HG03432 (cell line): ENCODE measurements around the gene PRKCZ.

Experiments
- ATAC-seq: cut with Tn5 transposase; IDR thresholded peaks from one replicate; pipeline ENCODE4 v1.9.1; 2021; ENCODE audit warnings: mild to moderate bottlenecking, moderate library complexity; ENCODE audit not compliant: unreplicated experiment

The PRKCZ gene

GRCh38 chr1:2201062-2201461 is 150.9 kb downstream of the PRKCZ start:
- no peak for ATAC-seq

GRCh38 chr1:2202008-2202575 is 151.9 kb downstream of the PRKCZ start:
- no peak for ATAC-seq

- ATAC-seq: no peak
Measured at GRCh38 chr1:2202843-2203601, 152.8 kb downstream of the PRKCZ start.

- ATAC-seq: no peak
Measured at GRCh38 chr1:2203671-2204414, 153.6 kb downstream of the PRKCZ start.

GRCh38 chr1:2204415-2205190 is 154.4 kb downstream of the PRKCZ start:
- ATAC-seq: peak; percentile 31

GRCh38 chr1:2205191-2205952 is 155.2 kb downstream of the PRKCZ start:
- ATAC-seq: peak; percentile 65

- ATAC-seq: no peak
Measured at GRCh38 chr1:2206813-2207487, 156.7 kb downstream of the PRKCZ start.

GRCh38 chr1:2208309-2209239 is 158.4 kb downstream of the PRKCZ start:
- ATAC-seq: no peak

GRCh38 chr1:2209400-2210083 is 159.3 kb downstream of the PRKCZ start:
- ATAC-seq: no peak

- ATAC-seq: no peak
Measured at GRCh38 chr1:2210084-2210653, 160.0 kb downstream of the PRKCZ start.

GRCh38 chr1:2210786-2211185 is 160.6 kb downstream of the PRKCZ start:
- no peak for ATAC-seq

- ATAC-seq: no peak
Measured at GRCh38 chr1:2212274-2212531, 162.0 kb downstream of the PRKCZ start.

GRCh38 chr1:2212532-2213491 is 162.6 kb downstream of the PRKCZ start:
- no peak for ATAC-seq

- no peak for ATAC-seq
Measured at GRCh38 chr1:2213576-2214505, 163.6 kb downstream of the PRKCZ start.

- no peak for ATAC-seq
Measured at GRCh38 chr1:2214541-2215241, 164.5 kb downstream of the PRKCZ start.
